Measurements from ENCODE around the gene SRF.

DNA sequence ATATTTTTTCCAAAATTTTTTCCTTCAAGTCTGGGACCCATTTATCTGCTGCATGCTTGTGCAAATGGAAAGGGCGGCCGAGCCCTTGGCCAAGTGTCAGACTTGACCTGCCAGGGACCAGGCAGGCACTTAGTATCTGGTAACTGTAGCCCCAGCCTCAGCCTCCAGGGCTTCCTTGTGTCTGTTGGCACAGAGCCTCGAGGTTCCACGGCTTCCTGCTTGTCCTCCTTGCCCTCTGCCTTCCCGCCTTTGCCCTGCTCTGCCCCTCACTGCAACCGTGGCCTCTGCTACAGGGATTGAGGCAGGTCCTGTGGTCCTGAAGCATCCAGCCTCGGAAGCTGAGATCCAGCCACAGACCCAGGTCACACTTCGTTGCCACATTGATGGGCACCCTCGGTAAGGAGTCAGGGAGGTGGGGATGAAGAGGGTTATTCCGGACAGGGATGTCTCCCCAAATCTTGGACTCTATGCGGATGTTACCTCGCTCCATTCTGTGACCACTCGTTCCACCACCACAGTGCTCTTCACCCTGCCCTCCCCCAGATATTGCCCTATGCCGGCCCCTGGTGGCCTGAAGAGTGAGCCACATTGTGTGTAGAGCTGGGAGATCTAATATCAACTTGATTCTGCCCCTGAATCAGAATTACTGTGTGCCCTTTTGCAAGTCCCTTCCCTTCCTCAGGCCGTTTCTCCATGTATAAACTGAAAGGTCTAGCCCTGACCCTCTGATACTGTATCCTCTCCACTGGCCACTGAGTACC, 41.5 kb upstream of the SRF start:
- TF ChIP-seq, protein P1, sequence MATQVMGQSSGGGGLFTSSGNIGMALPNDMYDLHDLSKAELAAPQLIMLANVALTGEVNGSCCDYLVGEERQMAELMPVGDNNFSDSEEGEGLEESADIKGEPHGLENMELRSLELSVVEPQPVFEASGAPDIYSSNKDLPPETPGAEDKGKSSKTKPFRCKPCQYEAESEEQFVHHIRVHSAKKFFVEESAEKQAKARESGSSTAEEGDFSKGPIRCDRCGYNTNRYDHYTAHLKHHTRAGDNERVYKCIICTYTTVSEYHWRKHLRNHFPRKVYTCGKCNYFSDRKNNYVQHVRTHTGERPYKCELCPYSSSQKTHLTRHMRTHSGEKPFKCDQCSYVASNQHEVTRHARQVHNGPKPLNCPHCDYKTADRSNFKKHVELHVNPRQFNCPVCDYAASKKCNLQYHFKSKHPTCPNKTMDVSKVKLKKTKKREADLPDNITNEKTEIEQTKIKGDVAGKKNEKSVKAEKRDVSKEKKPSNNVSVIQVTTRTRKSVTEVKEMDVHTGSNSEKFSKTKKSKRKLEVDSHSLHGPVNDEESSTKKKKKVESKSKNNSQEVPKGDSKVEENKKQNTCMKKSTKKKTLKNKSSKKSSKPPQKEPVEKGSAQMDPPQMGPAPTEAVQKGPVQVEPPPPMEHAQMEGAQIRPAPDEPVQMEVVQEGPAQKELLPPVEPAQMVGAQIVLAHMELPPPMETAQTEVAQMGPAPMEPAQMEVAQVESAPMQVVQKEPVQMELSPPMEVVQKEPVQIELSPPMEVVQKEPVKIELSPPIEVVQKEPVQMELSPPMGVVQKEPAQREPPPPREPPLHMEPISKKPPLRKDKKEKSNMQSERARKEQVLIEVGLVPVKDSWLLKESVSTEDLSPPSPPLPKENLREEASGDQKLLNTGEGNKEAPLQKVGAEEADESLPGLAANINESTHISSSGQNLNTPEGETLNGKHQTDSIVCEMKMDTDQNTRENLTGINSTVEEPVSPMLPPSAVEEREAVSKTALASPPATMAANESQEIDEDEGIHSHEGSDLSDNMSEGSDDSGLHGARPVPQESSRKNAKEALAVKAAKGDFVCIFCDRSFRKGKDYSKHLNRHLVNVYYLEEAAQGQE (IDR thresholded peaks at IDR 0.05; ENCODE audit: insufficient read depth in 1 of 2, low read depth in 2 of 2, low read length in 2 of 2) = no peak
- no peak for TF ChIP-seq POLR2AphosphoS5 (IDR thresholded peaks at IDR 0.05; ENCODE audit: low read depth, low read length)
- no peak for TF ChIP-seq TAF1 (IDR thresholded peaks at IDR 0.05; ENCODE audit: borderline replicate concordance, insufficient read depth, low read length)
